Activated CD4-positive, alpha-beta T cell treated with anti-CD3 and anti-CD28 coated beads, Interleukin-2, amount 50 U/mL, for 4 hours (primary cell): ENCODE data around the gene OR13C3.
"Not testable (repeated sequence)": the region's sequence is repeated elsewhere in the genome, so short reads cannot be mapped to it uniquely, and the experiment has no call there.

Experiments used
- DNase-seq, 2 experiments: peaks; one replicate each; pipeline ENCODE4 v3.0.0-alpha.2; 2020

The OR13C3 gene

GRCh38 chr9:104536756-104537155 is at the start of gene OR13C3:
Gene OR13C3, minus strand, starts transcription at chr9:104536856. Its CDS starts 133 bp downstream, at chr9:104536723.
- DNase-seq: no peak

GRCh38 chr9:104580562-104580961 is 43.9 kb upstream of the OR13C3 start:
- DNase-seq: no peak

DNA sequence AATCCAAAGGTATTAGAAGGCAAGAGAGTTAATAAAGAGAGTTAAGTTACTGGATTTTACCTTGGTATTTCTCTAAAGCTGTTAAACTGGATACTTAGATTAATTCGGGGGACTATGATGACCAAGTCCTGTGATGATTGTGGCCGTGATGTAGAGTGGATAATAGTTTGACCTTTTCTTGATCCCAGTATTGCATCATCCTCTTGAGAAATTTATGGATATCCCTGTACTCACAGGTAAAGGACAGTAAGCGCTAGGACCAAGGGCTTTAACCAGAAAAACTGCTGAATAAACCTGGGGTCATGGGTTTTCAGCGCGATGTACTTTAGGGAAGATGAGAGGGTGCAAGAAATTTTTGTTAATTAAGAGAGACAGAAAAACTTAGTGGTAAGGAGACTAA is 40.6 kb upstream of the OR13C3 start:
- no peak for DNase-seq

GRCh38 chr9:104575456-104575855 is 38.8 kb upstream of the OR13C3 start:
- no peak for DNase-seq

DNA sequence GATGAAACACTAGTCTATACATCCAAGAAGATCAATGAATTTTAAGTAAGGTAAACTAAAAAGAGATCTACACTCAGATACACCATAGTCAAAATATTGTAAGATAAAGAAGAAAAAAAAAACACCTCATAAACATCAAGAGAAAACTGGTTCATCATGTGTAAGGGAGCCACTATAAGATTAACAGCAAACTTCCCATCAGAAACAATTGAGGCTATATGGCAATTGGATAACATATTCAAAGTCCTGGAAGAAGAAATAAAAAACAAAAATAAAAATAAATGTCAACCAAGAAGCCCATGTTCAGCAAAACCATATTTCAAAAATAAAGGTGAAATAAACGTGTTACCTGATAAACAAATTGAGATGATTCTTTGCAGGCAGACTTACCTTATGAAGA is 36.0 kb upstream of the OR13C3 start:
- no peak for DNase-seq

- DNase-seq: no peak
These were observed 32.2 kb upstream of the OR13C3 start, which contains the start of gene OR13C8 for GRCh38 chr9:104568868-104569267. Gene OR13C8, plus strand, starts transcription at chr9:104569168. Its CDS starts 0 bp downstream, at chr9:104569168.

- no peak for DNase-seq
These were observed 27.7 kb upstream of the OR13C3 start for GRCh38 chr9:104564358-104564757.

- DNase-seq: no peak
These were observed 20.4 kb upstream of the OR13C3 start for GRCh38 chr9:104556830-104557634.

- DNase-seq: no peak
These were observed 18.9 kb upstream of the OR13C3 start for GRCh38 chr9:104555521-104555920.

DNA sequence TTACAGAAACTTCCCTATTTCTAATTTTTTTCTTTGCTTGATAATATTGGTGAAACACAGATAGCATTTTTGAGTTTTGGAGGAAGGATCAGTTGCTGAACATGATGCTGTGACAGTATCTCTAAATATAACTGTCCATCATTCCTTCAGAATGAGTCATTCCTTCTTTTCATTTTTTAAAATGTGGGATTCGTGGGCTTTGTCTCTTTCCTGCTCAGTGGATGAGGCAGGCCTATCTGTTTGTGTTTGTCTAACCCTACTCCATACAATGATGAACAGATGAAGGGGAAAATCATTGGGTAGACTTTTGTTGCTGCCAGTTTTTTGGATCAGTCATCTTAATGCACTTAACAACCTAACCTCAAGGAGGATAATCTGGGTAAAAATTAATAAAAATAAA is 16.6 kb upstream of the OR13C3 start:
- no peak for DNase-seq

- DNase-seq: no peak
These were observed 8.0 kb upstream of the OR13C3 start for GRCh38 chr9:104544644-104545043.

DNA sequence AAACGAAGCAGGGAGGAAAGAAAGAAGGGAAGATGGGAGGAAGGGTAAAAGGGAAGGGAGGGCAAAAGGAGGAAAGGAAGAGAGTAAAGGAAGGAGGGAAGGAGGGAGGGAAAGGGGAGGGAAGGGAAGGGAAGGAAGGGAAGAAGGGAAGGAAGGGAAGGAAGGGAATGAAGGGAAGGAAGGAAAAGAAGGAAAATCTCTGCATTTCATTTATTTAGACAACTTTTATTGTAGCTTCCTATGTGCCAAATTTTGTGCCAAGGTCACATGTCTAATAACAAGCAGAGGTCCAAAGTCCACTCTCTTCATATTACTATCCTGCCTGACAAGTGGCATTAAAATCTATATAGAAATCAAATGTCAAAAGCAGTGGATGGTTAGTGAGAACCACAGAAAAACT is 2.6 kb upstream of the OR13C3 start:
- DNase-seq: no peak

GRCh38 chr9:104527109-104527508 is 9.5 kb downstream of the OR13C3 start, which contains the start of gene OR13C4:
Gene OR13C4, minus strand, starts transcription at chr9:104527209. Its CDS starts 0 bp downstream, at chr9:104527209.
- DNase-seq: no peak

DNA sequence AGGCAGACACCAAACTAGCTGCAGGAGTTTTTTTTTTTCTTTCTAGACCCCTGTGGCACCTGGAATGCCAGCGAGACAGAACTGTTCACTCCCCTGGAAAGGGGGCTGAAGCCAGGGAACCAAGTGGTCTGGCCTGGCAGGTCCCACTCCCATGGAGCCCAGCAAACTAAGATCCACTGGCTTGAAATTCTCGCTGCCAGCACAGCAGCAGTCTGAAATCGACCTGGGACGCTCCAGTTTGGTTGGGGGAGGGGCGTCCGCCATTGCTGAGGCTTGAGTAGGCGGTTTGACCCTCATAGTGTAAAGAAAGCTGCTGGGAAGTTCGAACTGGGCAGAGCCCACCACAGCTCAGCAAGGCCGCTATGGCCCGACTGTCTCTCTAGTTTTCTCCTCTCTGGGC is 16.4 kb downstream of the OR13C3 start:
- DNase-seq: not testable (repeated sequence)

DNA sequence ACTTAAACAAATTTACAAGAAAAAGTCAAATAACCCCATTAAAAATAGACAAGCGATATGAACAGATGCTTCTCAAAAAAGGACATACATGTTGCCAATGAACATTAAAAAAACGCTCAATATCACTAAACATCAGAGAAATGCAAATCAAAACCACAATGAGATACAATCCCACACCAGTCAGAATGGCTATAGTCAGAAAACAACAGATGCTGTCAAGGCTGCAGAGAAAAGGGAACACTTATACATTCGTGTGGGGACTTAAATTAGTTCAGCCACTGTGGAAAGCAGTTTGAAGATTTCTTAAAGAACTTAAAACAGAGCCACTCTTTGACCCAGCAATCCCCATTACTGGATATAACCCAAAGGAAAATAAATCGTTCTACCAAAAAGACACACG is 21.8 kb downstream of the OR13C3 start:
- no peak for DNase-seq

DNA sequence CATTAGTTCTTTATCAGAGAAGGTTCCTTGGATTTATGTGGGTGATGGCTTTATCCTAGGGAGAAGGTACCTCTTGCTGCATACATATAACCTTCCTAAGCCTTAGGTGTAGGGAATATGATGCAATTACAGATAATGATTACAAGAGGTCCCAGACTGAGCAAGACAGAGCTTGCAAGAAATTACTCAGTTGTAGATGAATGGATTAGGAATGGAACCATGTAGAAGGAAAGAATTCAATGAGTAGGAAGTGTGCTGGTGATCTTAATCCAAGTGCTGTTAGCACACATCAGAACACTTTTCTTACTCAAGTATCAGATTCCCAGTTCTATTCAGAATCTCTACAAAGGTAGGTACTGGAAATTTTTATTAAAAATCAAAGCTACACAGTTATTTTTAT is 30.1 kb downstream of the OR13C3 start:
- DNase-seq: no peak

DNA sequence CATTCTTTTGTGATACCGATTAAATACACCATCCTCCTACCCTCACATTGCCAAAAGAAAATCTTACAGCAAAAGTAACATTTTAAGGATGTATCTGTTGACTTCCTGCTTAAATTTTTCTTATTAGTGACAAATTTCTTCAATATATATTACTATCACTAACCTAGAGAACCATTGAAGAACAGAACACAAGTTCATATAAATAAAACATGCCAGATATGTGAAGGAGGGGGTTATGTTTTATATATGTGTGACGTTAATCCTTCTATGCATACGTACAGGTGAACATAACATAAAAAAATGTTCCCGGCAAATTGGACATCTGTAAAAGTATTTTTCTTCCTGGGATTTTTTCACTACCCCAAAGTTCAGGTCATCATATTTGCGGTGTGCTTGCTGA is 32.7 kb downstream of the OR13C3 start, which contains the start of gene OR13F1:
TSS of gene OR13F1 (plus strand) at position 301 of the 400 bp plus-strand sequence. CDS start at position 301, 0 bp downstream.
- no peak for DNase-seq

DNA sequence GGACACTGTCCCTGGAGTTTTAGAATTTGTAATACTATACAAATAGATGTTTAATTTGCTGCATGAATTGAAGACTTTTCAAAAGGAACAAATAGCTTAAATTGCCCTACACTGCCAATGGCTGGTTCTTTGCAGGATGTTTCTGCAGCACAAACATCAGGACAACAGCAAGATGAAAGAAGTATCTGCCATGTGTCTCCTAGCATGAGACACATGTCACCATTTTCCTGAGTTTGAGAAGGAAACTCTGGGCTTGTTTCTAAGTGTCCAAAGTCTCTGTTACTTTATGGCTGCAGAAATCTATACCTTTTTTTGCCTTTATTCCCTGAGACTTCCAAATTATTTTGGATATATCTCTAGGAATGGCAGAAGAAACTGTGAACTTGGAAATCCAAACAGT is 33.2 kb downstream of the OR13C3 start:
- no peak for DNase-seq

DNA sequence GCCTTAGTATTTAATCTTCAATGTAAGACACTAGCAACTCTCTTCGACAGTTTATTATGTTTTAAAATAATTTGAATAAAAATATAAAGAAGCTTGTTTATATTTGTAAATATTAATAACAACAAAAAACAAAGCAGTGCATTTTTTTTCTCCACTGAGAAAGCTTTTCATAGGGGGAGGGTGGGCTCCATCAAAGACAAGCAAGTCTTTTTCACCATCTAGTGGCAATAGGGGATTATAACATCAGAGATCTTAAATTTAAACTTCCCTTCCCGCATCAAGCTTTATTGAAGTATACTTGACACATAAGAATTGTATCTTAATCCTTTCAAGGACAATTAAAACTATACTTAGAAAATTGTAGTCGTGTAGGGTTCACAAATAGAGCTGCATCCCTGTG is 41.8 kb downstream of the OR13C3 start:
- no peak for DNase-seq
